GM12878 (cell line): ENCODE results near the gene FBXO27. TPM values are rescaled to one million over a fixed set of nuclear protein-coding genes. Genes with fewer than 3 reads are reported as not detected.
"Not testable (repeated sequence)": the region's sequence is repeated elsewhere in the genome, so short reads cannot be mapped to it uniquely, and the experiment has no call there.

Experiments used
- ATAC-seq: fragments of 200-7000 bp; cut with Tn5 transposase; 3 replicates; pipeline ENCODE4 v1.9.1; 2020; ENCODE audit warnings: mild to moderate bottlenecking, moderate library complexity
- BruUV-seq: library from RNA; stranded (reverse); fragments of 400-500 nt; replicated peaks from 2 replicates; lab custom pipeline; 2021; lab: Mats Ljungman, UMichigan
- CTCF ChIA-PET: fragments of 300-600 bp; sonication (Branson Sonifier 250); formaldehyde crosslinking; extraction: SDS; loops from one replicate; lab custom pipeline; 2021; ENCODE audit warnings: inconsistent platforms; lab: Yijun Ruan, JAX
- POLR2A ChIA-PET: fragments of 350-600 bp; formaldehyde crosslinking; extraction: SDS; loops from one replicate; lab custom pipeline; 2021; ENCODE audit warnings: inconsistent platforms; lab: Charles Lee
- RAD21 ChIA-PET: fragments of 300-600 bp; sonication (Branson Sonifier 250); formaldehyde crosslinking; loops from one replicate; lab custom pipeline; 2023; ENCODE audit warnings: antibody characterized with exemption; ENCODE audit not compliant: unreplicated experiment; lab: Charles Lee
- SMC1A ChIA-PET: fragments of 300-600 bp; sonication (Branson Sonifier 250); formaldehyde crosslinking; loops from one replicate; lab custom pipeline; 2023; ENCODE audit not compliant: unreplicated experiment, uncharacterized antibody; lab: Charles Lee
- DNase-seq: peaks from one replicate; pipeline ENCODE4 v3.0.0-alpha.2; 2011; ENCODE audit warnings: low read depth, low spot score
- FAIRE-seq: peaks from 3 replicates; lab custom pipeline; 2011; peaks lifted over from hg19 to GRCh38; lab: Jason Lieb, UNC
- H2AFZ ChIP-seq: 2 replicates; pipeline ENCODE4 v1.6.0; 2011; ENCODE audit warnings: low read depth, low read length, control low read depth; ENCODE audit not compliant: control insufficient read depth
- H3K27ac ChIP-seq: 2 replicates; pipeline ENCODE4 v1.5.1; 2011; ENCODE audit warnings: control low read depth; ENCODE audit not compliant: control insufficient read depth, insufficient read depth
- H3K27me3 ChIP-seq, 2 experiments: replicated peaks in 1 of 2; 2 replicates each; pipeline versions ENCODE4 v1.6.0 to v1.6.1; 2011; ENCODE audit warnings: low read length in 1 of 2; ENCODE audit not compliant: control insufficient read depth in 2 of 2, insufficient read depth in 2 of 2
- H3K36me3 ChIP-seq, 2 experiments: 2 replicates each; pipeline ENCODE4 v1.5.1; 2011; ENCODE audit warnings: low read length in 1 of 2; ENCODE audit not compliant: control insufficient read depth in 2 of 2, insufficient read depth in 2 of 2
- H3K4me1 ChIP-seq: 2 replicates; pipeline ENCODE4 v1.6.1; 2011; ENCODE audit warnings: mild to moderate bottlenecking, low read length, moderate library complexity, mixed read lengths; ENCODE audit not compliant: control insufficient read depth, insufficient read depth
- H3K4me2 ChIP-seq: 2 replicates; pipeline ENCODE4 v1.6.0; 2011; ENCODE audit warnings: control low read depth; ENCODE audit not compliant: control insufficient read depth, insufficient read depth
- H3K4me3 ChIP-seq: fragments of 200-600 bp; sonication (generic); 2 replicates; pipeline ENCODE4 v1.5.1; 2016
- H3K79me2 ChIP-seq: 2 replicates; pipeline ENCODE4 v1.6.0; 2011; ENCODE audit warnings: low read length; ENCODE audit not compliant: control insufficient read depth, insufficient read depth
- H3K9ac ChIP-seq: 2 replicates; pipeline ENCODE4 v1.8.0; 2011; ENCODE audit warnings: low read length, control low read depth, mixed read lengths; ENCODE audit not compliant: control insufficient read depth, insufficient read depth
- H3K9me3 ChIP-seq: replicated peaks from 3 replicates; pipeline ENCODE4 v1.5.1; 2011; ENCODE audit warnings: mild to moderate bottlenecking, low read length; ENCODE audit not compliant: control insufficient read depth, insufficient read depth
- H4K20me1 ChIP-seq: 2 replicates; pipeline ENCODE4 v1.6.0; 2011; ENCODE audit not compliant: control insufficient read depth, insufficient read depth
- CTCF ChIP-seq, 3 experiments: IDR thresholded peaks in 2 of 3; conservative IDR thresholded peaks in 1 of 3; 2 replicates each; pipeline ENCODE4 v1.5.1; 2011; ENCODE audit warnings: low read depth in 3 of 3, low read length in 3 of 3, mild to moderate bottlenecking in 3 of 3, control low read depth in 2 of 3, moderate library complexity in 2 of 3, inconsistent platforms in 1 of 3, mixed read lengths in 1 of 3; ENCODE audit not compliant: control insufficient read depth in 2 of 3, insufficient read depth in 1 of 3; ENCODE audit errors: extremely low read depth in 1 of 3
- GABPA ChIP-seq: IDR thresholded peaks from 2 replicates; pipeline ENCODE4 v1.6.1; 2014; ENCODE audit warnings: antibody characterized with exemption, low read depth, mild to moderate bottlenecking, inconsistent platforms
- JUNB ChIP-seq: IDR thresholded peaks from 2 replicates; pipeline ENCODE4 v1.6.1; 2016; ENCODE audit warnings: antibody characterized with exemption, mild to moderate bottlenecking
- NFYB ChIP-seq: IDR thresholded peaks from 2 replicates; pipeline ENCODE4 v1.6.1; 2011; ENCODE audit warnings: low read depth, mild to moderate bottlenecking, low read length, improper control_type of control experiment, moderate library complexity; ENCODE audit not compliant: insufficient read depth
- SIN3A ChIP-seq: IDR thresholded peaks from 2 replicates; pipeline ENCODE4 v1.6.1; 2012; ENCODE audit warnings: low read depth, low read length, improper control_type of control experiment
- TCF12 ChIP-seq: IDR thresholded peaks from 2 replicates; pipeline ENCODE4 v1.6.1; 2011; ENCODE audit warnings: low read depth, mild to moderate bottlenecking, low read length
- ZNF274 ChIP-seq: IDR thresholded peaks from one replicate; pipeline ENCODE4 v1.8.0; 2011; ENCODE audit not compliant: insufficient read length, insufficient read depth
- WGBS: methylation state at CpG from one replicate; pipeline ENCODE4 v1.1.6; 2016; ENCODE audit warnings: low lambda C conversion rate; ENCODE audit not compliant: insufficient replicate concordance, insufficient coverage; ENCODE audit errors: missing lambda C conversion rate; 5-methylcytosine and 5-hydroxymethylcytosine counted together
- in situ Hi-C: fragments of 300-500 bp; cut with MboI; formaldehyde crosslinking; loops from 9 replicates; pipeline ENCODE4 v1.14.3; 2018; ENCODE audit warnings: mixed read lengths
- intact Hi-C: fragments of 100-400 bp; cut with micrococcal nuclease; formaldehyde crosslinking; loops from one replicate; pipeline ENCODE4 v1.14.2; 2022; ENCODE audit not compliant: unreplicated experiment
- polyA plus RNA-seq, 11 experiments: library from polyadenylated mRNA; depleted of rRNA in 4 of 11; unstranded in 6 of 11; stranded (reverse) in 5 of 11; fragments of >200 nt; fragmentation: Nextera tagmentation in 4 of 11; fragmentation: Illumina TruSeq in 1 of 11; extraction: Ambion mirVana in 4 of 11; extraction: Trizol in 1 of 11; gene quantifications; 1 replicate in 1 of 11; 2 replicates in 10 of 11; pipeline versions ENCODE4 v1.2.1 to v1.2.3, GENCODE V29; 2011 to 2016; ENCODE audit warnings: inconsistent platforms in 2 of 11, missing spikeins in 2 of 11, low read depth in 1 of 11
- total RNA-seq, 4 experiments: library from RNA; depleted of rRNA in 3 of 4; stranded (reverse); fragments of >200 nt in 3 of 4; fragmentation: Illumina TruSeq in 1 of 4; extraction: Trizol in 1 of 4; gene quantifications; 2 replicates each; pipeline versions ENCODE4 v1.2.1 to v1.2.3, GENCODE V29; 2013 to 2021

The FBXO27 gene
- total and polyA plus RNA-seq, 10 of the 15 experiments (the other 5 are each of a cell fraction or from before 2014, with no cell fraction given), result 3.1 to 15.4 (median 7.1) TPM

GRCh38 chr19:39068259-39068658 is 35.9 kb upstream of the FBXO27 start:
- H3K4me3 ChIP-seq, H3K4me2 ChIP-seq, H3K9ac ChIP-seq, DNase-seq, H3K36me3 ChIP-seq, POLR2A ChIA-PET, H3K9me3 ChIP-seq, FAIRE-seq, H4K20me1 ChIP-seq, H2AFZ ChIP-seq, BruUV-seq, H3K27me3 ChIP-seq, intact Hi-C loops, H3K4me1 ChIP-seq, H3K27ac ChIP-seq, in situ Hi-C loops, ATAC-seq, RAD21 ChIA-PET, H3K79me2 ChIP-seq, SMC1A ChIA-PET: not testable (repeated sequence)
- CTCF ChIA-PET, result interaction anchor here (0.9 kb wide), 1 partner anchor 71 kb away, joined by 3 read pairs; no protein-coding TSS in a partner anchor
- 65% methylated on average over 6 of the region's 6 CpGs for WGBS
- TF ChIP-seq NFYB, result peak; percentile 48

GRCh38 chr19:39067104-39067503 is 34.8 kb upstream of the FBXO27 start:
- FAIRE-seq, result no peak
- no peak for ATAC-seq

More at GRCh38 chr19:39067104-39067503, 34.8 kb upstream of the FBXO27 start:
- Histone ChIP-seq H3K4me3 (no peak overlapping the region), H4K20me1 (no peaks in the 10 kb centered on the region), H3K4me2 (no peak overlapping the region), H3K79me2 (no peaks in the 10 kb centered on the region), H3K27me3 (no peaks in the 10 kb centered on the region), H2AFZ (no peak overlapping the region), H3K4me1 (no peaks in the 10 kb centered on the region), H3K9me3 (no peaks in the 10 kb centered on the region), H3K27ac (no peak overlapping the region), H3K9ac (no peak overlapping the region), H3K36me3 (no peaks in the 10 kb centered on the region)
- ChIA-PET RAD21 (no interaction called here), POLR2A (no interaction called here), CTCF (interaction anchor here (0.6 to 1.1 kb wide), 3 partner anchors 11 to 641 kb away, joined by 3 to 4 read pairs (median 4); no protein-coding TSS in a partner anchor), SMC1A (no interaction called here)
- BruUV-seq, result no TSS peak
- intact Hi-C loops, result no loop called here
- in situ Hi-C loops, result no loop called here
- 48% methylated on average over 4 of the region's 4 CpGs for WGBS
- DNase-seq, result no peak
- no peak for TF ChIP-seq GABPA
- no peak for TF ChIP-seq ZNF274
- TF ChIP-seq TCF12, result no peak
- TF ChIP-seq JUNB, result no peak
- no peak for TF ChIP-seq CTCF (IDR thresholded peaks at IDR 0.05 in 2 of 3, conservative IDR thresholded peaks at IDR 0.05 in 1 of 3; ENCODE audit: control insufficient read depth in 2 of 3, extremely low read depth in 1 of 3, insufficient read depth in 1 of 3, low read depth in 3 of 3, low read length in 3 of 3)
- no peak for TF ChIP-seq SIN3A
